ENCODE results near the gene TSFM. TPM values are rescaled to one million over a fixed set of nuclear protein-coding genes. Genes with fewer than 3 reads are reported as not detected.

The TSFM gene
- total and polyA plus RNA-seq, 9 of the 15 experiments (the other 6 are each of a cell fraction or from before 2014, with no cell fraction given): 44.6 to 198 (median 60.2) TPM

DNA sequence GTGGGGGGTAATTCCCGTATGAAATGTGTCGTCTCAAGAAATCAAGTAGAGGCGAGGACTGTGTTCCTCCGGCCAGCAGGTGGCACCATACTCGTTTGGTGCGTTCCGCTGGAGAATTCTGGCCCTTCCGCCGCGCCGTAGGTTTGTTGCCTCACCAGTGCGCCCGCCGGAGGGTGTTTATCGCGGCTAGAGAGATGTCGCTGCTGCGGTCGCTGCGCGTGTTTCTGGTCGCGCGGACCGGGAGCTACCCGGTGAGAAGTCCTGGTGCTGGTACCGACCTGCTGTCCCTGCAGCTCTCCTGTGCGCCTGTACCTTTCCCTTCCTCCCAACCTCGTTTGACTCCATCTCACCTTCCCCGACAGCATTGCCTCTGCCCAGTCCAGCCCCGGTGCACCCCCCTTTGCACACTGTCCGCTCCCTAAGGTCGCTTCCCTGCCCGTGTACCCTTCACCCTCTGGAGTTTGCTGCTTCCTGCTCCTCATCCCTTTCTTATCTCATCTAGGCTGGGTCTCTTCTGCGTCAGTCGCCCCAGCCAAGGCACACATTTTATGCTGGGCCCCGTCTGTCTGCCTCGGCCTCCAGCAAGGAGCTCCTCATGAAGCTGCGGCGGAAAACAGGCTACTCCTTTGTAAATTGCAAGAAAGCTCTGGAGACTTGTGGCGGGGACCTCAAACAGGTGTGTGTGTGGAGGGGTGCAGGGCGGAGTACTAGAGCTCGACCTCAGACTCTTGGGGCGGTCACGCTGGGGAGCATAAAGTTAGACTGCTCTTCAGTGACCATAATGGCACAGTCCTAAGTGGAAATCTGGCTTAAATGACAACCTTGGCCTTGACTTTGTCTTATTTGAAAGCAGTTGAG lies at the start of gene TSFM (continued):
- TF ChIP-seq, protein P1, sequence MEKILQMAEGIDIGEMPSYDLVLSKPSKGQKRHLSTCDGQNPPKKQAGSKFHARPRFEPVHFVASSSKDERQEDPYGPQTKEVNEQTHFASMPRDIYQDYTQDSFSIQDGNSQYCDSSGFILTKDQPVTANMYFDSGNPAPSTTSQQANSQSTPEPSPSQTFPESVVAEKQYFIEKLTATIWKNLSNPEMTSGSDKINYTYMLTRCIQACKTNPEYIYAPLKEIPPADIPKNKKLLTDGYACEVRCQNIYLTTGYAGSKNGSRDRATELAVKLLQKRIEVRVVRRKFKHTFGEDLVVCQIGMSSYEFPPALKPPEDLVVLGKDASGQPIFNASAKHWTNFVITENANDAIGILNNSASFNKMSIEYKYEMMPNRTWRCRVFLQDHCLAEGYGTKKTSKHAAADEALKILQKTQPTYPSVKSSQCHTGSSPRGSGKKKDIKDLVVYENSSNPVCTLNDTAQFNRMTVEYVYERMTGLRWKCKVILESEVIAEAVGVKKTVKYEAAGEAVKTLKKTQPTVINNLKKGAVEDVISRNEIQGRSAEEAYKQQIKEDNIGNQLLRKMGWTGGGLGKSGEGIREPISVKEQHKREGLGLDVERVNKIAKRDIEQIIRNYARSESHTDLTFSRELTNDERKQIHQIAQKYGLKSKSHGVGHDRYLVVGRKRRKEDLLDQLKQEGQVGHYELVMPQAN (IDR thresholded peaks at IDR 0.05; ENCODE audit: borderline replicate concordance): peak; percentile 98
- TF ChIP-seq NFXL1 (CRISPR knock-in tag; IDR thresholded peaks at IDR 0.05): no peak
- TF ChIP-seq, protein P2, sequence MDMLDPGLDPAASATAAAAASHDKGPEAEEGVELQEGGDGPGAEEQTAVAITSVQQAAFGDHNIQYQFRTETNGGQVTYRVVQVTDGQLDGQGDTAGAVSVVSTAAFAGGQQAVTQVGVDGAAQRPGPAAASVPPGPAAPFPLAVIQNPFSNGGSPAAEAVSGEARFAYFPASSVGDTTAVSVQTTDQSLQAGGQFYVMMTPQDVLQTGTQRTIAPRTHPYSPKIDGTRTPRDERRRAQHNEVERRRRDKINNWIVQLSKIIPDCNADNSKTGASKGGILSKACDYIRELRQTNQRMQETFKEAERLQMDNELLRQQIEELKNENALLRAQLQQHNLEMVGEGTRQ (CRISPR knock-in tag; IDR thresholded peaks at IDR 0.05): no peak
- TF ChIP-seq, protein P3, sequence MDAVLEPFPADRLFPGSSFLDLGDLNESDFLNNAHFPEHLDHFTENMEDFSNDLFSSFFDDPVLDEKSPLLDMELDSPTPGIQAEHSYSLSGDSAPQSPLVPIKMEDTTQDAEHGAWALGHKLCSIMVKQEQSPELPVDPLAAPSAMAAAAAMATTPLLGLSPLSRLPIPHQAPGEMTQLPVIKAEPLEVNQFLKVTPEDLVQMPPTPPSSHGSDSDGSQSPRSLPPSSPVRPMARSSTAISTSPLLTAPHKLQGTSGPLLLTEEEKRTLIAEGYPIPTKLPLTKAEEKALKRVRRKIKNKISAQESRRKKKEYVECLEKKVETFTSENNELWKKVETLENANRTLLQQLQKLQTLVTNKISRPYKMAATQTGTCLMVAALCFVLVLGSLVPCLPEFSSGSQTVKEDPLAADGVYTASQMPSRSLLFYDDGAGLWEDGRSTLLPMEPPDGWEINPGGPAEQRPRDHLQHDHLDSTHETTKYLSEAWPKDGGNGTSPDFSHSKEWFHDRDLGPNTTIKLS (IDR thresholded peaks at IDR 0.05; ENCODE audit: borderline replicate concordance, low read depth): peak; percentile 67; the same call in 1 of the 2 replicates
- TF ChIP-seq, protein P4, sequence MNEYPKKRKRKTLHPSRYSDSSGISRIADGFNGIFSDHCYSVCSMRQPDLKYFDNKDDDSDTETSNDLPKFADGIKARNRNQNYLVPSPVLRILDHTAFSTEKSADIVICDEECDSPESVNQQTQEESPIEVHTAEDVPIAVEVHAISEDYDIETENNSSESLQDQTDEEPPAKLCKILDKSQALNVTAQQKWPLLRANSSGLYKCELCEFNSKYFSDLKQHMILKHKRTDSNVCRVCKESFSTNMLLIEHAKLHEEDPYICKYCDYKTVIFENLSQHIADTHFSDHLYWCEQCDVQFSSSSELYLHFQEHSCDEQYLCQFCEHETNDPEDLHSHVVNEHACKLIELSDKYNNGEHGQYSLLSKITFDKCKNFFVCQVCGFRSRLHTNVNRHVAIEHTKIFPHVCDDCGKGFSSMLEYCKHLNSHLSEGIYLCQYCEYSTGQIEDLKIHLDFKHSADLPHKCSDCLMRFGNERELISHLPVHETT (CRISPR knock-in tag; conservative IDR thresholded peaks at IDR 0.05 in 1 of 2, IDR thresholded peaks at IDR 0.05 in 1 of 2): peak in 1 of 2 experiments; percentile 91; a peak in 2 of 4 replicates
- TF ChIP-seq NFIX (CRISPR knock-in tag; IDR thresholded peaks at IDR 0.05; ENCODE audit: low read depth): no peak
- TF ChIP-seq NCOA4 (IDR thresholded peaks at IDR 0.05; ENCODE audit: partially characterized antibody): no peak
- peak in 1 of 2 experiments; percentile 86; a peak in 2 of 4 replicates for TF ChIP-seq TBL1XR1 (IDR thresholded peaks at IDR 0.05; ENCODE audit: low read length in 2 of 2)
- peak; percentile 83; the same call in 1 of the 2 replicates for TF ChIP-seq NR2C2 (CRISPR knock-in tag; IDR thresholded peaks at IDR 0.05)
- peak; percentile 54; the same call in 1 of the 2 replicates for TF ChIP-seq NR2C2 (tag; IDR thresholded peaks at IDR 0.05)
- peak; percentile 43; the same call in 1 of the 2 replicates for TF ChIP-seq STAT5A (IDR thresholded peaks at IDR 0.05; ENCODE audit: borderline replicate concordance, low read length)
- no peak for TF ChIP-seq HDAC3 (IDR thresholded peaks at IDR 0.05; ENCODE audit: borderline replicate concordance, partially characterized antibody)
- TF ChIP-seq PTBP1 (IDR thresholded peaks at IDR 0.05; ENCODE audit: low read depth, low read length): 0 out of 2 replicates have a peak, but pooled peaks have one; percentile 40
- peak; percentile 61 for TF ChIP-seq BCOR (IDR thresholded peaks at IDR 0.05)
- no peak for TF ChIP-seq ARHGAP35 (IDR thresholded peaks at IDR 0.05; ENCODE audit: partially characterized antibody)
- TF ChIP-seq TAF1 (IDR thresholded peaks at IDR 0.05; ENCODE audit: control insufficient read depth, extremely low read depth, insufficient read depth, low read length, severe bottlenecking): peak; percentile 91

Data from K562 (cell line).